Cardiac fibroblast (primary cell): Measurements from ENCODE around the gene MTM1.
A peak's percentile ranks its signal among the peaks of the same experiment; 100 is the strongest.

Experiments
- DNase-seq, 2 donors: peaks; one replicate each; pipeline versions ENCODE4 v3.0.0 to v3.0.0-alpha.2; 2010; ENCODE audit warnings: low read depth in 2 of 2
- H3K4me3 ChIP-seq, 2 donors: replicated peaks in 1 of 2; 1 replicate in 1 of 2; 2 replicates in 1 of 2; pipeline ENCODE4 v1.5.1; 2011; ENCODE audit warnings: low read depth in 2 of 2, low read length in 2 of 2, mild to moderate bottlenecking in 2 of 2, moderate library complexity in 1 of 2
- TF ChIP-seq, protein P1 (sequence below): IDR thresholded peaks from one replicate; pipeline ENCODE4 v1.5.1; 2011; ENCODE audit warnings: low read depth, mild to moderate bottlenecking, low read length, inconsistent platforms

MTM1 gene

DNA sequence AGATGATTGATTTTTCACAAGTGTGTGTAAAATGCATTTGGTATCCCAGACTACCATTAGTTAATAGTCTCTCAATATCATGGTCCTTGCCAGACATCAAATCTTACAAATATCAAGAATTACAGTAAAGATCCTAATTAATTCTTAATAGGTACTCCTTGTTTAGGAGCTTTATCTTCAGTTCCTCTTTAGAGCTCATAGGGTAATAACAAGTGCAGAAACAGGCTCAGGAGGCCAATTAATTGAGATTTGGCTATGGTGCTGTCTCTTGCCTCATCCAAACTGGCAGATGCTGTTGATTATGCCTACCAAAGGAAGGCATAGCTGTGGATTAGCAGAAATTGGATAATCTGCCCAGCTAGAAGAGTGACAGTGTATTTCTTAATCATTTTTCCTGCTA is 131.7 kb downstream of the MTM1 start:
- no peak overlapping the region for H3K4me3 ChIP-seq
- no peak for DNase-seq
- TF ChIP-seq, protein P1, sequence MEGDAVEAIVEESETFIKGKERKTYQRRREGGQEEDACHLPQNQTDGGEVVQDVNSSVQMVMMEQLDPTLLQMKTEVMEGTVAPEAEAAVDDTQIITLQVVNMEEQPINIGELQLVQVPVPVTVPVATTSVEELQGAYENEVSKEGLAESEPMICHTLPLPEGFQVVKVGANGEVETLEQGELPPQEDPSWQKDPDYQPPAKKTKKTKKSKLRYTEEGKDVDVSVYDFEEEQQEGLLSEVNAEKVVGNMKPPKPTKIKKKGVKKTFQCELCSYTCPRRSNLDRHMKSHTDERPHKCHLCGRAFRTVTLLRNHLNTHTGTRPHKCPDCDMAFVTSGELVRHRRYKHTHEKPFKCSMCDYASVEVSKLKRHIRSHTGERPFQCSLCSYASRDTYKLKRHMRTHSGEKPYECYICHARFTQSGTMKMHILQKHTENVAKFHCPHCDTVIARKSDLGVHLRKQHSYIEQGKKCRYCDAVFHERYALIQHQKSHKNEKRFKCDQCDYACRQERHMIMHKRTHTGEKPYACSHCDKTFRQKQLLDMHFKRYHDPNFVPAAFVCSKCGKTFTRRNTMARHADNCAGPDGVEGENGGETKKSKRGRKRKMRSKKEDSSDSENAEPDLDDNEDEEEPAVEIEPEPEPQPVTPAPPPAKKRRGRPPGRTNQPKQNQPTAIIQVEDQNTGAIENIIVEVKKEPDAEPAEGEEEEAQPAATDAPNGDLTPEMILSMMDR = no peak

DNA sequence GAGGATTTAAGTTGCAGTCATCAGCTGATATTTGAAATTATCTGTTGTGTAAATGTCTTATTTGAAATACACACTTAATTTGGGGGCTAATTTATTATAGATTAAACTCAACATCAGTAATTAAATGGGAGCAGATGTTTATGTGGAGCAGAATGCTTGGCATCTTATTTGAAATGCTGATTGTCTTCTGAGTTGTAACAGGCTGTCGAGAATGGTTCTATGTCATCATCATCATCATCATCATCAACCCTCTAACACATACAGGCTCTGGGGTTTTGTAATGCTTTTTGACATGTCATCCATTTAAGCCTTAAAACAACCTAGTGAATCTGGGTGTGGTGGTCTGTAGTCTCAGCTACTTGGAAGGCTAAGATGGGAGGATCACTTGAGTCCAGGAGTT is 133.0 kb downstream of the MTM1 start:
- TF ChIP-seq, protein P1 = no peak
- H3K4me3 ChIP-seq = no peak overlapping the region
- no peak for DNase-seq

DNA sequence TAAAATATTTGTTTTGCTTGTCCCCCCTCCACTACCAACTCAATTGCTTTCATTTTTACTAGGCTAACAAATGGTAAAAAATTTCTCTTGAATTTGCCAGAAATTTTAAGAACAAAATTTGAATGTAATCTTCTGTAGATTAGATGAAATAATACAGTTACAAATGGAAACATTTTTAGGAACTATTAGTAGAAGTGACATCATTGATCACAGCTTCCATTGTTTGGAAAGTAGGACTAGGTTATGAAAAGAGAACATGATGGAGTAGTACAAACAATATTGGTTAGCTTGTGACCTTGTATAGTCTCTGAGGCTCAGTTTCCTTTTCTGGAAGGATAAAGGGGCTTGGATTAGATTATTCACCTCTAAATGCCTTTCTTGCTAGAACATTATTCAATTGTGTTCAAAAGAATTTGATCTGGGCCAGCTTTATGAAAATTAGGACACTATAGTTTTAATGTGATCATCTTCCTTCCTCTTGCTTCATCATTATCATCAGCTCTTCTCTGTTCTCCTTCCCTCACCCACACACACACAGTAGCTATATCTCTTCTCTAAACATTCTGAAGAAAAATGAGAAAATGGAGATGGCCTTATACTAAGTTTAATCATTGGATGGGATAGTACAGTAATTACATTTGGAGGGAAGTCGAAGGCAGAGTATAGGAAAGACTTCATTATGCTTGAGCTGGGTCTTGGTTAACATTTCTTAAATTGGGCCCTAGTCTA is 134.7 kb downstream of the MTM1 start:
- no peak for DNase-seq
- no peak overlapping the region for H3K4me3 ChIP-seq

DNA sequence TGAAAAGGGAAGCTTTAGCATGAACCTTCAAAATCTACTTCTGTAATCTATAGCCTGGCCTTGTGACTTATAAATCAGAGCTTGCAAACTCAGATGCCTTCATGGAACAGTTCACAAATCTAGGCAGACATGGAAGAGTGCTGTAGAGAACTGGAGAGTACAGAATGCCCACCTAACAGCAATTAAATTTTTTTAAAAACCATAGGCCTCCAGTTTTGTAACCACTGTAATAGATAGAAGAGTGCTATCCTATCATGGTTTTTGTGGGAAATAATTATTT is 135.2 kb downstream of the MTM1 start:
- peak in 1 of 2 donors; percentile 3 for DNase-seq
- H3K4me3 ChIP-seq = no peak overlapping the region
- TF ChIP-seq, protein P1 = no peak

More for the DNA sequence above, 134.7 kb downstream of the MTM1 start:
- TF ChIP-seq, protein P1 = no peak

DNA sequence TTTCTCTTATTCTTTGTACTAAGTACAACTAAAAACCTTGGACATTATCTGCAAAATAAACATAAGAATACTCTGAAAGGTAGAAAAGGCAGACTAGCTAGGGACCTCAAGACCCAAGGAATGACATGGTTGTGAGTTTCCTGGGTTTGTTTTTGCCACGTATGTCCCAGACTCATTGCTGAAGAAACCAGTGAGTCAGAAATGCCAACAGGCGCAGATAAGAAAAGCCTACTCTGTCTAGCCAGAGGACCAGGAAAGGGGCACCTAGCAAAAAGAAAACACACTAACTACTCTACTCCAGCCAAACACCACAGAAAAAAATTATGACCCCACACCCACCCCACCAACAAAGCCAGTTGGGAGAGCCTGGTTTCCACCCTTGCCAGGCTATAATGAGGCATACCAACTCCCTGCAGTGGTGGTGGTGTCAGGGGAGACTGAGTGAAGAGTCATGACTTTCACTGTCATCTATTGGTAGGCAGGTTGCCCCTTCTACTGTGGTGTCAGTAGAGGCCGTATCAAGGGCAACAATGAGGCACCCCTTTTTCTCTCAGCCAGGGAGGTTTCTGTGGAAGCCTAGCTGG is 135.7 kb downstream of the MTM1 start:
- TF ChIP-seq, protein P1 = no peak
- peak; percentile 68 to 85 for DNase-seq
- H3K4me3 ChIP-seq = no peak overlapping the region

DNA sequence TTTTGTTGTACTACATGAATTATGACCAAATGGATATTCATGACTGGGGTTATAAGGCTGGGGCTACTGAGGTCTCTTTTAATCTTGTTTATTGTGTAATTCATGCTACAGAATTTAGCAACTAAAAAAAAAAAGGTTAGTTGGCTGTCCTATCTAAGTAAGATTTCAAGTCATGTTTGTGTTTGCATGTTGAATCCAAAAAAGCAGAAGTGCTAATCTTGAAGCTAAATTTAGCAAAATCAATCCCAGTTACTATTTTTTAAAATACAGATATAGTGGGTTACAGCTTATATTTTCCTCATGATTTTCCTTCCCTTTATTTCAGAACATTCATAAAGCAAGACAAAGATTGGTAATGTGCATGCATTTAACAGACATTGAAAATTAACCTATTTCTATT is 144.2 kb downstream of the MTM1 start:
- TF ChIP-seq, protein P1 = no peak
- no peak for DNase-seq
- H3K4me3 ChIP-seq = no peak overlapping the region
